Parathyroid adenoma (tissue), 2 donors: ENCODE results near the gene SLITRK2.

Experiments
- H2AFZ ChIP-seq: fragments of 300-600 bp; sonication (generic); one replicate; pipeline ENCODE4 v1.7.0; 2017; ENCODE audit warnings: antibody characterized with exemption, mild to moderate bottlenecking
- H3K27ac ChIP-seq: fragments of 300-600 bp; sonication (generic); one replicate; pipeline ENCODE4 v1.7.0; 2017
- H3K27me3 ChIP-seq: fragments of 300-600 bp; sonication (generic); one replicate; pipeline ENCODE4 v1.7.0; 2017; ENCODE audit warnings: low read length; ENCODE audit not compliant: control insufficient read depth, insufficient read depth
- H3K36me3 ChIP-seq: fragments of 300-600 bp; sonication (generic); one replicate; pipeline ENCODE4 v1.7.0; 2017; ENCODE audit warnings: low read length; ENCODE audit not compliant: control insufficient read depth, insufficient read depth
- H3K4me1 ChIP-seq: fragments of 300-600 bp; sonication (generic); one replicate; pipeline ENCODE4 v1.7.0; 2017; ENCODE audit warnings: control low read depth
- H3K4me2 ChIP-seq: fragments of 300-600 bp; sonication (generic); one replicate; pipeline ENCODE4 v1.7.0; 2017; ENCODE audit warnings: low read length
- H3K4me3 ChIP-seq: fragments of 300-600 bp; sonication (generic); one replicate; pipeline ENCODE4 v1.7.0; 2017; ENCODE audit warnings: low read depth, low read length
- H3K79me2 ChIP-seq: fragments of 300-600 bp; sonication (generic); one replicate; pipeline ENCODE4 v1.7.0; 2017; ENCODE audit warnings: control low read depth
- H3K9ac ChIP-seq: fragments of 300-600 bp; sonication (generic); one replicate; pipeline ENCODE4 v1.7.0; 2017; ENCODE audit warnings: mild to moderate bottlenecking
- H3K9me3 ChIP-seq: fragments of 300-600 bp; sonication (generic); one replicate; pipeline ENCODE4 v1.7.0; 2017; ENCODE audit warnings: low read length; ENCODE audit not compliant: control insufficient read depth
- TF ChIP-seq, protein P1 (sequence below): fragments of 300-600 bp; sonication (generic); IDR thresholded peaks from one replicate; pipeline ENCODE4 v1.7.0; 2017; ENCODE audit warnings: antibody characterized with exemption, mild to moderate bottlenecking
- donor health status: primary hyperparathyroidism.

SLITRK2 gene

DNA sequence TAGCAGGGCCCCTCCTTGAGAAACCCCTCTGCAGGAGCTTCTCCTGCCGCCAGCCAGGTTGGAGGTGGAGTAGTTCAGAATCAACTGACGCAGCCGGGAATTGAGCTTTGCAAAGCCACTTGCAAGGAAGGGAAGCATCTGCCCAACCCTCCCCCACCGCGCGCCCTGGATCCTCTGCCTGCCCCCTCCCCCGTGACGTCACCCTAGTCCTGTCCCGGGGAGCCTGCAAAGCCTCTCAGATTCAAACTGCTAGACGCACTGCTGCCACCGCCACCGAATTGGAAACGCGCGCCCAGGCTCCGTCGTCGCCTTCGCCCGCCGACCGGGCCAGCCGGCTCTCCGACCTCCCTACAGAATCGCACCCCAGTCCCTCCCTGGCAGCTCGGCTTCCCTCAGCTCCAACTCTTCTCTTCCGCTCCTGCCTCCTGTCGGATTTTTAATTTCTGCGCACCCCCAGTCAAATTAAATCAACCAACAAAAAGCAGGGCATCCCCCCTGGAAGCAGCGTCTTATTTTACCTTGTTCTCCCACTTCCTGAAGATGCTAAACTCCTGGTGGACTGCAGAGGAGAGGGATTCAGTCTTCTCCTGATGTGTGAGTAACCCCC, 3.8 kb downstream of the SLITRK2 start:
- Histone ChIP-seq H3K4me2 (no peak overlapping the region), H3K4me1 (no peaks in the 10 kb centered on the region), H3K27ac (no peak overlapping the region), H3K27me3 (no peaks in the 10 kb centered on the region), H3K4me3 (no peak overlapping the region), H3K79me2 (no peaks in the 10 kb centered on the region), H3K9me3 (no peaks in the 10 kb centered on the region), H2AFZ (no peak overlapping the region), H3K9ac (no peak overlapping the region), H3K36me3 (no peaks in the 10 kb centered on the region)
- TF ChIP-seq, protein P1, sequence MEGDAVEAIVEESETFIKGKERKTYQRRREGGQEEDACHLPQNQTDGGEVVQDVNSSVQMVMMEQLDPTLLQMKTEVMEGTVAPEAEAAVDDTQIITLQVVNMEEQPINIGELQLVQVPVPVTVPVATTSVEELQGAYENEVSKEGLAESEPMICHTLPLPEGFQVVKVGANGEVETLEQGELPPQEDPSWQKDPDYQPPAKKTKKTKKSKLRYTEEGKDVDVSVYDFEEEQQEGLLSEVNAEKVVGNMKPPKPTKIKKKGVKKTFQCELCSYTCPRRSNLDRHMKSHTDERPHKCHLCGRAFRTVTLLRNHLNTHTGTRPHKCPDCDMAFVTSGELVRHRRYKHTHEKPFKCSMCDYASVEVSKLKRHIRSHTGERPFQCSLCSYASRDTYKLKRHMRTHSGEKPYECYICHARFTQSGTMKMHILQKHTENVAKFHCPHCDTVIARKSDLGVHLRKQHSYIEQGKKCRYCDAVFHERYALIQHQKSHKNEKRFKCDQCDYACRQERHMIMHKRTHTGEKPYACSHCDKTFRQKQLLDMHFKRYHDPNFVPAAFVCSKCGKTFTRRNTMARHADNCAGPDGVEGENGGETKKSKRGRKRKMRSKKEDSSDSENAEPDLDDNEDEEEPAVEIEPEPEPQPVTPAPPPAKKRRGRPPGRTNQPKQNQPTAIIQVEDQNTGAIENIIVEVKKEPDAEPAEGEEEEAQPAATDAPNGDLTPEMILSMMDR, result no peak

DNA sequence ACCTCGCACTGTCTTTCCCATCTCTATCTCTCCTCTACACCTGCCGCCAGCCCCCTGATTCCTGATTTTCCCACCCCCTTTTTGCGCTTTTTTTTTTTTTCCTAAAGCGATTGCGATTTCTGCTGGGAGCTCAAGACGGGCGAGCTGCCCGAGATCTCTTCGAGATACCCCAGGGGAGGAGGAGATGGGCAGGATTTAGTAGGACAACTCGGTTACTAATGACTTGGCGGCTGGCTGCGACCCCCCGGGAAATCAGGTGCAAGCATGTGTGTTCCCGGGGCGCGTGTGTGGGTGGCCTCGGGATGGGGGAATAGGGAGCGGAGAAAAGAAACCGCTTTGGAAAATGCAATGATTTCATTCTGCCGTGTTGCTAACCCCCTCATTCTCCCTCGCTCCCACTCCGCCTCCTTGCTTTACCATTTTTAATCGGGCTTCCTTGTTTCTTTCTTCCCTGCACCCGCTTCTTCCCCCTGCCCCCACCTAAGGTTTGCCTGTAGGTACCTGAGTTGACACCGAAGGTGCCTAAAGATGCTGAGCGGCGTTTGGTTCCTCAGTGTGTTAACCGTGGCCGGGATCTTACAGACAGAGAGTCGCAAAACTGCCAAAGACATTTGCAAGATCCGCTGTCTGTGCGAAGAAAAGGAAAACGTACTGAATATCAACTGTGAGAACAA, 4.4 kb downstream of the SLITRK2 start:
- no peak overlapping the region for H3K9ac ChIP-seq
- H3K79me2 ChIP-seq, result no peaks in the 10 kb centered on the region
- H3K9me3 ChIP-seq, result no peaks in the 10 kb centered on the region
- TF ChIP-seq, protein P1, result no peak
- H3K36me3 ChIP-seq, result no peaks in the 10 kb centered on the region
- no peak overlapping the region for H2AFZ ChIP-seq
- no peak overlapping the region for H3K4me3 ChIP-seq
- H3K4me2 ChIP-seq, result no peak overlapping the region
- H3K27ac ChIP-seq, result no peak overlapping the region
- no peaks in the 10 kb centered on the region for H3K4me1 ChIP-seq
- no peaks in the 10 kb centered on the region for H3K27me3 ChIP-seq

DNA sequence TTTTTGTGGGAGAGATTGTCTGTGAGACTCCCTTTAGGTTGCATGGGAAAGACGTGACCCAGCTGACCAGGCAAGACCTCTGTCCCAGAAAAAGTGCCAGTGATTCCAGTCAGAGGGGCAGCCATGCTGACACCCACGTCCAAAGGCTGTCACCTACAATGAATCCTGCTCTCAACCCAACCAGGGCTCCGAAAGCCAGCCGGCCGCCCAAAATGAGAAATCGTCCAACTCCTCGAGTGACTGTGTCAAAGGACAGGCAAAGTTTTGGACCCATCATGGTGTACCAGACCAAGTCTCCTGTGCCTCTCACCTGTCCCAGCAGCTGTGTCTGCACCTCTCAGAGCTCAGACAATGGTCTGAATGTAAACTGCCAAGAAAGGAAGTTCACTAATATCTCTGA, 5.5 kb downstream of the SLITRK2 start:
- no peaks in the 10 kb centered on the region for H3K36me3 ChIP-seq
- no peak overlapping the region for H3K27ac ChIP-seq
- no peaks in the 10 kb centered on the region for H3K9me3 ChIP-seq
- no peak overlapping the region for H3K4me2 ChIP-seq
- H3K9ac ChIP-seq, result no peak overlapping the region
- H3K27me3 ChIP-seq, result no peaks in the 10 kb centered on the region
- H3K4me3 ChIP-seq, result no peak overlapping the region
- no peak overlapping the region for H2AFZ ChIP-seq
- H3K79me2 ChIP-seq, result no peaks in the 10 kb centered on the region
- no peaks in the 10 kb centered on the region for H3K4me1 ChIP-seq
- TF ChIP-seq, protein P1, result no peak

DNA sequence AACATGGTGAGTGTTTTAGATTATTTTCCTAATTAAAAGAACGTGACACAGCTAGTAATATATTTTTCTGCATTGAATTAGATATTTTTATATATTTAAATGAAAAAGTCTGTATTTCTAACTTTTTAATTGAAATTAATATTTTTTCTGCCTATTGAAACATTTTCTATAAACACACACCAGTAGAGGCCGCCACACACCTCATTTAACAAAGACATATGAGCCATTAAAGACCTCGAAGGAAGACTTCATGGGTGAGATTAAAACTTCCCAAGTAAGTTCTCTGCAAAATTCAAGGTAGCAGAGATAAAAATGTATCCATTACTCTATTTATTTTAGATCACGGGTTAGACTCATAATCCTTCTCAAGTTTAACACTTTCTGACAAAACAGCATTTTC, 8.3 kb downstream of the SLITRK2 start:
- Histone ChIP-seq H3K27ac (no peak overlapping the region), H3K4me2 (no peak overlapping the region), H3K36me3 (no peaks in the 10 kb centered on the region), H3K9ac (no peak overlapping the region), H2AFZ (no peak overlapping the region), H3K4me3 (no peak overlapping the region), H3K9me3 (no peaks in the 10 kb centered on the region), H3K79me2 (no peaks in the 10 kb centered on the region), H3K4me1 (no peaks in the 10 kb centered on the region), H3K27me3 (no peaks in the 10 kb centered on the region)
- TF ChIP-seq, protein P1, result no peak

DNA sequence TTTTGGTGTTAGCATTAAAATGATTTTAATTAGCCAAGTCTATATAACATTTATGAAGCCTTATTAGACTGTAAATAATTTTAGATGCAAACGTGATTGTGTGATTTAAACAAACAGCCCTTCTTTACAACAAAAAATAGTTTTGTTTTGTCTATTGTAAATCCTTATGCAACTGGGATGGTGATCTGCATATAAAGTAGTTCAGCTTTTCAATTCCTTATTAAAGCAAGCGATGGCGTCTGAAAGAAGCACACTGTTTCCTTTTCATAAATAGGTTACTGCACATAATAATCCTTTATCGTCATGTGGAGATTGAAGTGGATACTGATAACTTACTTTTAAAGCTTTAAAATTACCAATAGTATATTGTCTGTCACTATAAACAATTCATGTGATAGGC, 8.8 kb downstream of the SLITRK2 start:
- Histone ChIP-seq H3K79me2 (no peaks in the 10 kb centered on the region), H3K27me3 (no peaks in the 10 kb centered on the region), H3K27ac (no peak overlapping the region), H3K4me2 (no peak overlapping the region), H3K4me3 (no peak overlapping the region), H3K36me3 (no peaks in the 10 kb centered on the region), H3K9me3 (no peaks in the 10 kb centered on the region), H2AFZ (no peak overlapping the region), H3K4me1 (no peaks in the 10 kb centered on the region), H3K9ac (no peak overlapping the region)
- TF ChIP-seq, protein P1, result no peak
